Dedifferentiated amniotic fluid mesenchymal stem cell (primary cell): Measurements from ENCODE around the gene CELF2.

Experiments used
- DNase-seq: peaks from one replicate; pipeline ENCODE4 v3.0.0-alpha.2; 2016; ENCODE audit errors: extremely low spot score

CELF2 gene

DNA sequence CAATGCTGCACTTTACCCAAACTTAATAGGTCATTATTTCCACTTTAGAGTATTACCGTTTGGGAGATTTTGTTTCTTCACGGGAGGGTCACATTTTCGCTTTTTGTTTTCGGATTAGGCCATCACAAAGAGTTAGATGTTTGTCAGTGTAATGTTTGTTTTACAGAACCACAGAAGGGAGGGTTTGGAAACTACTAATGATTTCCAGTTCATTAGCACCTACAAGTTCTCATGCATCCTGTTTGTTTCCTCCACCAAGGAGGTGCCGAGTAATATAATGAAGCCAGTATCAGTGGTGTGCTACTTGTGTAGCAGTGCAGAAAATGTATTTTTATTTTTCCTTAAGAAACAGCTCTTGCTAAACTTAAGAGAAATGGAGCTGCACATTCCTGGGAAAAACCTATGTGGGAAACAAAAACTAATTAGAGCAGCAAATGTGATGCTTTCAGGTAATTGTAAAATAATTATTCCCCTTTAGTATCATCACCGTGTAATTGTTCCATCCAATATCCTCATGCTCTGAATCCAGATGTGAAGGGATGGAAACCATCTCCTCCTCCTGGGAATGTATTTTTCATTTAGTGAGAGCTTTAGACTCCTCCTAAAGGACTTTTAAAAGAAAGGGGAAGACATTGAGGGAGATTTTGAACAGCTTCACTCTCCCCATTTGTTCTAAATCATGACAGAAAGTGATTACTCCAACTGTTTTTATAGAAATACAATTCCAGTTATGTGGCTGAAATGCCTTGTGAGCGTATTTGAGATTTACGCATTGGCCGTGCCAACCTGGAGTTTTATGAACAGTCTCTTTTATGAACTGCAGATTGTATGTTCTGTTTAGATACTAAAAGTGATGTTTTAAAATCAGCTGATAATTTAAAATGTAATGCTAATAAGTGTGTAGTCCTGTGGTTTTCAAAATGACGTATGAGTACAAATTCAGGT lies 5.6 kb downstream of the CELF2 start:
- no peak for DNase-seq

DNA sequence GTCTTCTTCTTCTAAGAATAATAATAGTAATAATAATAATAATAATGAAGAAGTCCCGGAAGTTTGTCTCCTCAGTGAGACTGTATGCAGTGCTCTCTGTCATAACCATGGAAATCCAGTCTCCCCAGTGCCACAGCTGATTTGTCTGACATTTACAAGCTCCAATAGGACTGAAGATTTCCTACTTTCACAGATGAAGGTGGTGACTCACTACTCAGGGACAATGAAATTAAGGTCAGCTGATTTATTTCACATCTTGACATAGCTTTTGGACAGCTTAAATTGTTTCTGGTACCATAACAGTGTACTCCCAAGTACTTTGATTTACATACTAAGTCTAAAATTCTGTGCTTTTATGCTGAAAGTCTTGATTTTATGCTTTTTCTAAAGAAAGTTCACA lies 6.9 kb downstream of the CELF2 start:
- DNase-seq = no peak

DNA sequence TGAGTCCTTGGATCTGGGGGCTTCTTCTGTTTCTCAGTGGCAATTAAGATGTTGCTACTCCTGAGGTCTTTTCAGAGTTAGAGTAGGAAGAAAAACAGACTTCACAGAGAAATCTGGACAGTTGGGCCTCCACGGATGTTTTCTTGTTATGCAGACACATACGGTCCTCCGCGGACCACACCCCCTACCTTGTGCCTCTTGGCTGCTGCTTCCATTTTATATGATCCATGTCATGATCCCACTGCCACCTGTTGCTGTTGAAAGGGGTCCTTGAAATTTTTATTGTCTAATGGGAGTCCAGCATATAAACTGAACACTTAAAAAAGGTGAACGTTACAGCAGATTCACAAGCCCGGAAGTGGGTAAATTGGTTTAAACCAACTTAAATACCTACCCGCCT lies 8.3 kb downstream of the CELF2 start:
- no peak for DNase-seq

DNA sequence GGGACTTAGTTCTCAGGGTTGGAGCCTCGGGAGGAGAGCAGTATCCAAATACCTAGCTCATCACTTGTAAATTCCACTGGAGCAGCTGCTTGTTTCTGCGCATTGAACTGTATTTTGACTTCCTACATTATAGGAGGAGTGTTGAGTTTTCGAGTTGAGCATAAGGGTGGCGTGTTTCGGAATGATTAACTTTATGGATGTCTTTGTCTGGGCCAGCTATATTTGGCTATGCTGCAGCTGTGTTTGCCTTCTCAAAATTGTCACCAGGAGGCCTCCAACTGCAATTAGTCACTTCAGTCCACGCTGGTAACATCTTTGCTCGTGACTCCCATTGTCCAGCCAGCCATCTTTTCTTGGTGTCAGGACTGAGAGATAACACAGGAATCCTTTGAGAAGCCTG lies 9.1 kb downstream of the CELF2 start:
- no peak for DNase-seq

DNA sequence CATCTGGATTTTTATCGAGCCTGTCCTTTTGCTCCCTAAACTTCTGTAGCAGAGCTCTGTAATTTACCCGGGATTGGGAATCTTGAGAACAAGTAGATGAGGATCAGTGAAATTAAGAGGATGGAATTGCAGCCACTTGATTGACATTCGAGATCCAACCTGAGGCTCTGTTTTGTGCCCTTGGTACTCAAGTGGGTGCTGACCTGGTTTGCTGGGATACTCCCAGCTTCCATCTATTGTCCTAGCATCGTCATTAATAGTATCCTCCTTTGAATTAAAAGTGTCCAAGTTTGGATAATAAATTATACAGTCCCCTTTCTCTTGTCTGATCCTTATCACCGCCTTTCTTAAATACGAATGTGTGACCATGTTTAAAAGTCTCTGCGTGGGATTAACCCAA lies 17.1 kb downstream of the CELF2 start:
- DNase-seq = no peak

DNA sequence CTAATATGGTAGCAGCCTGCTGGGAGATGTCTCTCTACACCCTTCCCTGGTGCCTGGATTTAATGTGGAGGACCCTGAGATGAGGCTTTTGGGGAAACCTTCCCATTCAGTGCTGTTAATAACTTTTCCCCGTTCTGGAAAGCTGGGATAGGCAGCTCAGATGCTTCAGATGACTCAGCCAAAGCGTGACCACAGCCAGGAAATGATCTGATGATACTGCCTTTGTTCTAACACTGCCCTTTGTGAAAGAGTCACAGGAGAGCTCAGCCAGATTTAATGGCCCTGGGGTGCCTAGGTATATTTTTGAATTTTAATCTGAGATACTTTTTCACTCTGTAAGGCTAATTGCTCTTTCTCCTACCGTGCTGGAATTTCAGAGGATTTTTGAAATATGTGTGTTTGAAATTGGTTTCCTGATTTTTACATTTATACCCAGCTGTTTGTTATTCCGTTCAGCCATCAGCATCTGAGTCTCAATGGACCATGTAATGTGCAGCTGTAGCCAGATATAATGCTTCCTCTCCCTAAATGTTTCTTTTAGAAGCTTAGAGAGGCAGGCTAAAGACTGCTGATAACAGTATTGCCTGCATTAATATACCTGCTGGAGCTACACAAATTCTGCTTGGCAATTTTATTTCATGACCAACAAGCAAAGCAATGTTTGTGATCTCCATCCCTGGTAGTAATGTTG lies 17.8 kb downstream of the CELF2 start:
- no peak for DNase-seq

DNA sequence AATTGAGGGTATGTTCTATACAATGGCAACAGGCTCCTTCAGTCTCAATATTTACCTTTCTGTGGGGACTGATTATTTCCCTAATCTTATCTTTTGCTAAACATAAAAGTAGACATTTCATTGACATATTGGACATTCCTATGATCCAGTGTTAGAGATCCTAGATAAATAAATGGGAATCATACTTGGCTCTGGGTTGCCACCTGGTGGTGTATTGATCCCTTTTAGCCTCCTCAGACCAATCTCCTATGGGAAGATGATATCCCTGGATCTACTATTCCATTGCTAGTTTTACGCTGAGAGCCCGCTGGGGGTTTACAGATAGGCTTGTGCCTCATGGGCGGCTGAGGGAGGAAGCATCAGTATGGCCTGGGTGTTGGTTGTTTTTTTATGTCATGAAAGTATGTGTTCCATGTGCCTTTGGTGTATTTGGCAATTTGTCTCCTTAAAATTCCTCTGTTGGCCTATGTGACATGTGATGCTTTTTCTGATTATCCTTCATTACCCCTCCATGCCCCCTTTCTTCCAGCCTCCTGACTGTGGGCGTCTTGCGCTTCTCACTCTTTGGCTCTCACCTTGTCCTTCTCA lies 18.8 kb downstream of the CELF2 start:
- DNase-seq = peak; percentile 42

DNA sequence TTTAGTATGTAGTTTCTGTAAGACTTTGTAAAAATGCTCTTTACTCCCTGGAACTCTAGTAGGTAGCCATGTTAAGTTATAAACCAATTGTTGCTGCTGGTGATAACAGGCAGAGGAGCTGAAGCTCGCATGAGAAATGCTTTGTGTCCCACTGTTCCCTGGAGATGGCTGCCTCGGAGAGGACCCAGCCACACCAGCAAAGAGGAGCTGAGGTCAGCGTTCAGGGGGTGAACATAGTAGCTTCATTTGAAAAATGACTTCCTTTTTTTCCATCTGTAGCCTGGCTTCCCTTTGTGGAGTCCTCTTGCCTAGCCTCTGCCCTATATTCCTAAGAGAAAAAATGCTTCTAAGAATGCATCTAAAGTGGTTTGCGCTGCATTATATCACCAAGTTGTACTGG lies 20.3 kb downstream of the CELF2 start:
- DNase-seq = no peak

DNA sequence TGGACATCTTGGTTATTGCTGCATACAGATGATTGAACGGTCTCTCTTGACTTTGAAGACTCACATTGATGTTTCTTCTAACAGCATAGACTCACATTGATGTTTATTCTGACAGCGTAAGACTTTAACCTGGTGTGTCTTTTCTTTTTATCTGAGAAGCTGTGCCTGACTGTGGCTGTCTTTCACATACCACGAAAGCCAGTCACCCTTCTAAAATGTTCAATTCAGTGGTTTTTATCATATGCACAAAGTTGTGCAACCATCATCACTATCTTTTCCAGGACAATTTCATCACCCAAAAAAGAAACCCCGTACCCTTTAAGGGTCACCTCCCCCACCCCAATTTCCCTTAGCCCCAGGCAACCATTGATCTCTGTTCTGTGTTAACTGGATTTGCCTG lies 24.7 kb downstream of the CELF2 start:
- DNase-seq = no peak

DNA sequence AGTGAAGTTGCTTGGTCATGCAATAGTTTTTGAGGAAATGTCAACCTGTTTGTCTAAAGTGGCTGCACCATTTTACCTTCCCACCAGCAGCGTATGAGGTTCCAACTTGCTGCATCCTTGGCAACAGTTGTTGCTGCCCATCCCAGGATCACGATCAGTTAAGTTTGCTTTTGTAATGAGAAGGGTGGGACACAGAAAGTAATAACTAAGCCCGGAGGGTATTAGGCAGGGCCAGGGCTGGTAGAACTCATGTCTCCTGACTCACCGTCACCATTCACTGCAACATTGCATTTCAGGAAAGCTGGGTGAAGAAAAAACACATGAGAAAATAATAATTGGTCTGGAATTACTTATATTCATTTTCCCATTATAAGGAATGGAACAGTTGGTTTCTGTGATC lies 25.4 kb downstream of the CELF2 start:
- no peak for DNase-seq

DNA sequence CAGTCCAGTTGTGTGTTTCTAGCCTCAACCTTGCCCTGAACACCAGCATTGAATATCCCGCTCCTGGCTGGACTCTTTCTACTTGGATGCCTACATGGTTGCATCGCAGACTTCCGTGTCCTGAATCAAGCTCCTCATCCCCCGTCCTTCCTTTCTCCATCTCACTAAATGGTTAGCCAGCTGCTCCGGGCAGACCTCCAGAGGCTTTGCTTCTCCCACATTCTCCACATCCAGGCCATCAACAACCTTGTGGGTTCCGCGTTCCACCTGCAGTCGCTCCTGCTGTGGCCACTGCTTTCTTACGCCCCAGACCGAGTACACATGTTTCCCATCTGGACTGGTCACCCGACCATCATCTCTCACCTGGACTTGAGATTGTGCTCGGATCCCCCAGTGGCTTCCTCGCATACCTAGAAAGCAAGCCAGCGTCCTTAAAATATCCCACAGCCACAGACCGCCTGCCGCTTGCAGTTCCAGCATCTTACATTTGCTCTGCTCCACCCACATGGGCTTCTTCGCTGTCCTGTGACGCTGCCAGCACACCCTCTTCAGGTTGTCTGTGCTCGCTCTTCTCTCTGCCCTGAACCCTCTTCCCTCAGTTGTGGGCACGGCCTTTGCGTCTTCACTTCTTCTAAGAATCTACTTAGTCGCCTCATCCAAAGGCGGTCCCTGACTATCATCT lies 25.9 kb downstream of the CELF2 start:
- no peak for DNase-seq

DNA sequence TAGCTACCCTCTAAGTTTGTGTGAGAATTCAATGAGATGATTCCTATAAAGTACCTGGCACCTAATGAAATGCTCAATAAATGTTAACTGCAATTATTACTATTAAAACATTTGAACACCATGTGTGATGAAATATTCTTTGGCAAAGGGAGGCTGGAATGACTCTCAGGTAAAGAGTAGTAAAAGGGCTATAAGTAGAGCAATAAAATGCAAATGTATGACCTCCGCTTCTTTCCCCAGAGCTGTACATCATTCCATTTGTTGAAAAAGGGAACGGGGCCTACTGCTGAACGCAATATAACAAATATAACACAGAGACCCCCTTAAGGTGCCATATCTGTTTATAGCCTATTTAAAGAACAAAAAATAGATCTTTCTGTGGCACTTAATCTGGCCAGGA lies 27.8 kb downstream of the CELF2 start:
- no peak for DNase-seq

DNA sequence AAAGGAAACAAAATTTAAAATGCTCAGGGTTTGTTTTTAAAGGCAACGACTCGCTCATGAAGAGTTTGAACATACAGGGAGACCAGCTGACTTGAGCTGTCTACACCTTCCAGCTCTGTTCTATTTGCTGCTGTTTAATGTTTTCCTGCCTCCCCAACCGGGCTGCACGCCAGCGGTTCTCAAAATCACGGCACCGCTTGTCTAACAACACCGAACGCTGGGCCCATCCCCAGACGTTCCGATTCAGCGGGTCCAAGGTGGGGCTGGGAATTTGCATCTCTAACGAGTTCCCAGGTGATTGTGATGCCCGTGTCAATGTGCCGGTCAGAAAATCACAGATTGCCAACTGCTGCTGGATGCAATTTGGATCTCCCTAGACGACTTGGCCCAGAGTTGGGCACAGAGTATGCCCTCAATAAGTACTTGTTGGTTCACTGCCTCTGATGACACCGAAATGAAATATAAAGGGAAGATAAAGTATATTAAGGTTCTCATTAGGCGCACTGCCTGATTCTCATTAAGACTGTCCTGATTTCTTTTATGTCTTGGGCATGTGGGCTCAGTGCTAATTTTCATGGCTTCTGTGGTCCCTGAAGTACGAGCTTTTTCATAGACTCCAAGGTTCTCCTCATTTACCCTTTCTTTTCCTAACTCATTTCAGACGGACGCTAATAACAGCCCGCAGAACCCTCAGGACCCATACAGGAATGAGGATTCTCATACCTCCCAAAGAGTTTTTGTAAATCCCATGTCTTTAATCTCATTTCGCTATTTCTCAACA lies 28.5 kb downstream of the CELF2 start:
- no peak for DNase-seq

DNA sequence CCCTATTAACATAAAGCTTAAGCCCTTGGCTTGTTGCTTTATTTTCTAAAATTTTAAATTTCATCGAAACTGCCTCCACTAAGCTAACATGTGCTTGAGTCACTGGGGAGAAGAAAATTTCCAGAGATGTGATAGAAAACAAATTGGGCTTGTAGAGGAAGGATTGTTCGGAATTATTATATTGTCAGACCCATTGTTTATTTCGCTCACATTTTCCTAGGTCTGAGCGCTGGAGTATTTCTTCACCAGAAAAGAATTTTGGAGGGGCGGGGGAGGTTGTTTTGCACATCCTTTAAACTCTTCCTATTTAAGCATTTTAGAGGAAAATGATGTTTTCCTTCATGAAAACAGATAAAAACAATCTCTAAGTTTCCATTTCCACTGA lies 29.1 kb downstream of the CELF2 start:
- no peak for DNase-seq

DNA sequence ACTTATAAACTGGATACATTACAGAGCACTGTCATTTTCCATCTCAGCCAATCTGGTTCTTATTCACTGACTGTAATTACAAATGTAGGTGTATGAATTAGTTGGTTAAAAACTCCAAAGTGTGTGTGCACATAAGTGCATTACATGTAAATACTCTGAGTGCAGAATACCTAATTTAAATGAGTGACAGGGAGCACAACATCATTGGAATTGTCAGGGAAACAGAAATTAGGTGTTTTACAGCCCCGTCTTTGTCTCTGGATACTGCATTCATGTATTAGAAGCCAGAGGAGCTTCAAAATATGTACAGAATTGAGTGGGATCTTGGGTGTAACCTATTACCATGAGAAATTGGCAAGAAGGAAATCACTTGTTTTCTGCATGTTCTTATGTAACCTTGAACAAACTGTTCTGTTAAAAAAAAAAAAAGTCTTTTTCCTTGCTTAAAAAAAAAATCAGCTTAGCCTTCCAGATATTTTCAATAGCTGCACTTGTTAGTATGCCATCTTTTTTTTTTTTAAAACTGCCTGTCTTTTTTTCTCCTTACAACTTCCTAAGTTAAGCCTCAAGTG lies 31.1 kb downstream of the CELF2 start:
- DNase-seq = no peak

DNA sequence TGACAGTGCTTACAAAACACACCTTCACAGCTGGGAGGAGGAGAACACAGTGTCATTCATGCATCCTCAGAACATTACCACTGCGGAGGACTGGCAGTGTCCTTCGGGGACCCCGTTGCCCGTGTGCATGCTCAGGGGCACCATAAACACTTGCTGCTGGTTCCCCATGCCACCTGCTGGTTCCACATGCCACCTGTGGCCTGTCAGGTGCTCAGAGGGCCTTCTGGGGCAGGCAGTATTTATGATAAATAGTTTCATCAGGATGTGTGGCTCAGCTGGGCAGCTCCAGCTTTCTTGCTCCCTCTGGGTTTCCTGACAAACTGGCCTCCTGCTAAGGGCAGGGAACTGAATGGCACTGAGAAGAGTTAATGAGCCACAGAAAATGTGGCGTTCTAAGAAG lies 32.1 kb downstream of the CELF2 start:
- DNase-seq = no peak

DNA sequence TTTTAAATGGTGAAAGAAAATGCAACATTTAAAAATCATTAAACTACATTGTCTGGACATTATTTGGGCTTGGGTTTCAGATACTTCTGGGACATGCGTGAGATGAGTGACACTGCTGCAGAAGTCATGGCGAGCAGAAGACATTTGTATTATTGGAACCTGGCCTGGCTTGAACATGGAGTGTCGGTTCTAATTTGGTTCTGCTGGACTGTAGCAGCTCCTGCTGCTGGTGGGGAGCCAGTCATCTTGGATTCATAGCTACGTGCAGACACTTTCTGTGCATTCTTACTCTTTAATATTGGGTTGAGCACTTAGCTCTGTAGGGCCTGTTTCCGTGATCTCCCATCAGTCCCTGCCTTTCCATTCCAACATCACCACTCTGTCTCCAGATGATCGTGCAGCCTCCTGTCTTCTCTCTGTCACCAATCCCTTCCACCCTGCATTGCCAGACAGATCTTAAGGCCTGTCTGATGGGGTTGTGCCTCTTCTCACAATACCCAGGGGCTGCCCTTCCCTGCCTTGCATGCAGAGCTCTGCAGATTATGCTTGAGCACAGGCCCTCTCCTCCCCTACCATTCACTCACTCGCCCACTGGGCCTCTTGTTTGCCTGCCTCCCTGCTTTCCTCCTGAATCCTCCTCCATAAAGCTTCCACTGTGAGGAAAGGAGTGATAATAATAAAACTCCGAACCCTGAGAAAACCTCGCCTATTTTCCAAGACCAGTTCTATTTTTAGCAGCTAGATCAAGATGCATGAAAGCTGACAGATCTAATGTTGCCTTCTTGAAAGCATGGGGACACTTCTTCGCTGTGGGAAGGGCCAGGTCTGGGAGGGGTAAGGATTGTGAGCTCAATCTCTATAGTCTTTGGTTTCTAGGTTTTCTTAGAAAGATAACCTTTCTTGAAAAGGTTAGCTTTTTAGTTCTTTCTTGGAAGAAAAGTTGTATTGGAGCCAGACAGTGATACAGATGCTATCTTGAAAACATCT lies 32.9 kb downstream of the CELF2 start:
- no peak for DNase-seq

DNA sequence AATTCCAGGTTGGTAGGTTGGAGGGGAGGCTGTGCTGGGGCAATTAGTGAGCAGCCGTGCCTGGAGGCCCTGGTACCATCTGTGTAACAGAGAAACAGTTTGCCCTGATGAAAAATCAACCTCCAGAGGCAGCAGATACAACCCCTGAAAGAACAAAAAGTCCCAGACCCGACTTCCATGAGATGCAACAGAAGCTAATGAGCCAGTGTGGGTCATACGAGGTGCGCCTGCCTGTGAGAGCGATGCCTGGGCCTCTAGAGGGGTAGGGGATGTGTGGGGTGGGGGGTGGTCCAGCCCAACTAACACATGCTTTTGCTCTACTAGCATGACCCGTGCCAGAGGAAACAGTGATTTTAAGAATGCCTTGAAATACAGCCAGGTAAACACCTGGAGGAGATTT lies 39.3 kb downstream of the CELF2 start:
- no peak for DNase-seq

DNA sequence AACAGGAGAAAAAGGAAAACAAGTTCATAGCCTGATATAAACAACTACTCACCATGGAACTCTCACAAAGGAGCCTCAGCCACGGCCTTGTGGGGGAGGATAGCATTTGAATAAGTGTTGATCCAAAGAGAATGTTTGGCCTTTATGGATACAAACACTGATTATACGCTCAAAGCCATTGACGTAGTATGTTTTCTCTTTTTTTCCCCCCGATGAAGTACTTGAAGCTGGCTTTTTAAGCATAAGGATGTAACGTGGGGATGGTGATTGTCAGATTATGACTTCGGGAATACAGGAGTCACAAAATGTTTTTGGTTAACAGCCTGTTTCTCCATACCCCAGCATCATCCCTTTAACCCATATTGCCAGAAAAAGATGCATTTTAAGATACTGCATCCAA lies 39.8 kb downstream of the CELF2 start:
- no peak for DNase-seq

DNA sequence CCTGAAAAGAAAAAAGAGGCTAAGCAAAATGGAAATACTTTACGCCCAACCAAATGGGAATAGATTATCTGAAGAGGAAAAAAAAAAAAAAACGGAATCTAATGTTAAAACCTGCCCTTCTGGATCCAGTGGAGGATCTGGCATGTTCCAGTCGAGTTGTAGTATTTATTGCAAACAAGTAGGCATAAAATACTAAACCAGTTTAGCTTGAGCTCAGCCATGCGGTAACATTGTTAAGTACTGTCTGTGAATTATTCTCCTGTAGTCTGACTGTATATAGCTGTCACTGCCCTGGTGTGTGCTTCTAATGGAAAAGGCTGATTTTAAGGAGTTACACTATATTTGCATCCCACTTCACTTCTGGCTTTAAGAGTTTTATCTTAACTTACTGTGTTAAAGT lies 40.3 kb downstream of the CELF2 start:
- no peak for DNase-seq
